ENCODE results near the gene FNIP2.
"Not testable (repeated sequence)": the region's sequence is repeated elsewhere in the genome, so short reads cannot be mapped to it uniquely, and the experiment has no call there.

FNIP2 gene

DNA sequence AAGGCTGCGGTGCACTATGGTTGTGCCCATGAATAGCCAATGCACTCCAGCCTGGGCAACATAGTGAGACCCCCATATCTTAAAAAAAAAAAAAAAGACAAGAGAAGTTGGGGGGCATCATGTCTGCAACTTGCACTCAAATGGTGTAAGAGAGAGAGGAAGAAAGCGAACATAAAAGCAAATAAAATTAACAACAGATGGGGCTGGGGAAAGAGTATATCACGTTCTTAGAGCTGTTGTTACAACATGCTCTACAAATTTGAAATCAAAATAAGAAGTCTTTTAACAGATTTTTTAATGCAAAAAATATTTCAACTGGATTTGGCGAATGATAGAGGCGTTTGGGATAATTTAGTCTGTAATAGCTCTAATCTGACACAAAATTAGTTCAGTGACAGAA is 144.9 kb downstream of the FNIP2 start:
- DNase-seq (ENCODE audit: low read depth) = no peak

DNA sequence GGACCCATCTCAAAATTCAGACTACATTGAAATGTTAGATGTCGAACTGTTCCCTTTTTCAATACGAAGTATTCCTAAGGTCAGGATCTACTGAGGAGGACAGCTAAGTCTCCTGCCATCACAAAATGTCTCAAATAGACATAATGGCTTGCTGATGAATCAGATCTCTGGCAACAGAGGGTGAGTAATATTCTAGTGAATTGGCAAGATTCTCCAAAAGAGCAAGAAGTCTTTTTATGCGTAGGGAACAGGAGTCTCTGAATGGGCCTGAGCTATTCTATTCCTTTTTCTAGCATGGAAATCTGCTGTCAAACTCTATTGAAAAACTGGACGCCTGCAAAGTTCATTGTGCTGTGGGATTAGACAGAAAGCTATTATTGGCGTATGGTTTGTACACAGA is 145.4 kb downstream of the FNIP2 start:
- DNase-seq (ENCODE audit: low read depth) = no peak

DNA sequence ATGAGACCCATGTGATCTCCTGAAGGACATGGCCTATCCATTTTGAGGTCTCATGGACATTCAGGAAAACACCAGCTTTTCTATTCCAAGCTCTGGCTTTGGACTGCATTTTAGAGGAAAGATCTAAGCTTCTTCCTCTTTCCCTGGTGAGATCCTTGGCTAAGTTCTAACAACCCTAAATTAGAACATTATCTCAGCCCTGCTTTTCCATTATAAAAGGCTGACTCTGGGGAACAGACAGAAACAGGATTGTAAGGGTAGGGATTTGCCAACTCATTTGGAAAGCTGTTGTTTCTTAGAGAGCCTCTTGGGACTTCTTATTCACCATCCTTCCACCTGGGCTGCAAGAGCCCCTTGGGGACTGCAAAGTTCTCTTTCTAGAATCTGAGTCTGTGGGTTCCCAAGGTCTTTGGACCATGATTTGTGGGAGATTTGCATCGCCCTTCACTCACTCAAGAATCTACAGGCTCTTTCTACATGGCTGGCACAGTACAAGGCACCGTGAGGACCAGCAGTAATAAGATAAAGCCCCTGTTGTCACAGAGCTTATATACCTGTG is 146.9 kb downstream of the FNIP2 start:
- DNase-seq (ENCODE audit: low read depth) = no peak

DNA sequence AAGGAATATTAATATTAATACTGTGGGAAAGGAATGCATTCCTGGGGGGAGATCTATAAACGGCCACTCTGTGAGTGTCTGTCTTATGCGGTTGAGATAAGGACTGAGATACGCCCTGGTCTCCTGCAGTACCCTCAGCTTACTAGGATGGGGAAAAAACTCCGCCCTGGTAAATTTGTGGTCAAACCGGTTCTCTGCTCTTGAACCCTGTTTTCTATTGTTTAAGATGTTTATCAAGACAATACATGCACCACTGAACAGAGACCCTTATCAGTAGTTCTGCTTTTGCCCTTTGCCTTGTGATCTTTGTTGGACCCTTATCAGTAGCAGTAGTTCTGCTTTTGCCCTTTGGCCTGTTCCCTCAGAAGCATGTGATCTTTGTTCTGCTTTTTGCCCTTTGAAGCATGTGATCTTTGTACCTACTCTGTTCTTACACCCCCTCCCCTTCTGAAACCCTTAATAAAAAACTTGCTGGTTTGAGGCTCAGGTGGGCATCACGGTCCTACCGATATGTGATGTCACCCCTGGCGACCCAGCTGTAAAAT is 151.7 kb downstream of the FNIP2 start:
- not testable (repeated sequence) for DNase-seq (ENCODE audit: low read depth)

DNA sequence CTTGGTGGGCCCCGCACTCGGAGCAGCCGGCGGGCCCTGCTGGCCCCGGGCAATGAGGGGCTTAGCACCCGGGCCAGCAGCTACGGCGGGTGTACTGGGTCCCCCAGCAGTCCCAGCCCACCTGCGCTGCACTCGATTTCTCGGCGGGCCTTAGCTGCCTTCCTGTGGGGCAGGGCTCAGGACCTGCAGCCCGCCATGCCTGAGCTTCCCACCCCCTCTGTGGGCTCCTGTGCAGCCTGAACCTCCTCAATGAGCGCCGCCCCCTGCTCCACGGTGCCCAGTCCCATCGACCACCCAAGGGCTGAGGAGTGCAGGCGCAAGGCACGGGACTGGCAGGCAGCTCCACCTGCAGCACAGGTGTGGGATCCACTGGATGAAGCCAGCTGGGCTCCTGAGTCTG is 158.9 kb downstream of the FNIP2 start:
- not testable (repeated sequence) for DNase-seq (ENCODE audit: low read depth)

DNA sequence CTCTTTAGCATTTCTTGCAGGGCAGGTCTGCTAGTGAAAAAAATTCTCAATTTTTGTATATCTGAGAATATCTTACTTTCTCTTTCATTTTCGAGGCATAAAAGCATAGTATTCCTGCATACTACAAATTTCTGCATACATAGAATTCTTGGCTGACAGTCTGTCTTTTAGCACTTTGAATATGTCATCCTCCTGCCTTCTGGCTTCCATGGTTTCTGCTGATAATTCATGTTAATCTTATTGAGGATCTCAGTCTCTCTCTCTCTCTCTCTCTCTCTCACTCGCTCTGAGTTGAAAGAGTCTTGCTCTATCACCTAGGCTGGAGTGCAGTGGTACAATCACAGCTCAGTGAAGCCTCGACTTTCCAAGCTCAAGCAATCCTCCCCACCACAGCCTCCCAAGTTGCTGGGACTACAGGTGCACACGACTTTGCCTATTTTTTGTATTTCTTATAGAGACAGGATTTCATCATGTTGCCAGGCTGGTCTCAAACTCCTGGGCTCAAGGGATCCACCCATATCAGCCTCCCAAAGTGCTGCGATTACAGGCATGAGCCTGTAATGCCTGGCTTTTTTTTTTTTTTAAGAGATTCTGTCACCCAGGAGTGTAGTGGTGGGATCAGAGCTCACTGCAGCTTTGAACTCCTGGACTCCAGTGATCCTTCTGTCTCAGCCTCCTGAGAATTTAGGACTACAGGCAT is 161.3 kb downstream of the FNIP2 start:
- DNase-seq (ENCODE audit: low read depth) = no peak

DNA sequence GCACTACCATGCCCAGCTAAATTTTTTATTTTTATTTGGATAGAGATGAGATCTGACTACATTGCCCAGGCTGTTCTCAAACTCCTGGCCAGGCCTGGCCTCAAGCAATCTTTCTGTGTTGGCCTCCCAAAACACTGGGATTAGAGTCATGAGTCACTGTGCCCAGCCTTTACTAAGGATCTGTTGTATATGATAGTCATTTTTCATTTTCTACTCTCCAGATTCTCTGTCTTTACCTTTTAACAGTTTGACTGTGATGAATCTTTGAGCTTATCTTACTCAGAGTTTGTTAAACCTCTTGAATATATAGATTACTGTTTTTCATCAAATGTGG is 161.8 kb downstream of the FNIP2 start:
- no peak for DNase-seq (ENCODE audit: low read depth)

DNA sequence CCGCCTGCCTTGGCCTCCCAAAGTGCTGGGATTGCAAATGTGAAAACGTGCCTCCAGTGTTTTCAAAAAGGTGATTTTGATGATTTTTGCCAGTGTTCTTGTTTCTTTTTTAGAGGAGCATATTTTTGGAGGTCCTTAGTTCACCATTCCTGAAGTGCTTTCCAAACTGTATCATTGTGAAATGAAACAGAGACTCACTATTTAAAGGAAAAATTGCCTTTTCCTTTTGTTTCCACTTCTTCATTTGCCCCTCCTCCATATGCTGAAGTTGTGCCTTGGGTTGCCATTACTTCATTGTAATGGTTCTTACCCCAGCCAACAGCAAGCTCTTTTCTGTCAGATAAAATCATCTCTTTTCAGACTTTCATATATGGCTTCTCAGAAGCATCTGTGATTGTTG is 164.4 kb downstream of the FNIP2 start:
- DNase-seq (ENCODE audit: low read depth) = no peak

DNA sequence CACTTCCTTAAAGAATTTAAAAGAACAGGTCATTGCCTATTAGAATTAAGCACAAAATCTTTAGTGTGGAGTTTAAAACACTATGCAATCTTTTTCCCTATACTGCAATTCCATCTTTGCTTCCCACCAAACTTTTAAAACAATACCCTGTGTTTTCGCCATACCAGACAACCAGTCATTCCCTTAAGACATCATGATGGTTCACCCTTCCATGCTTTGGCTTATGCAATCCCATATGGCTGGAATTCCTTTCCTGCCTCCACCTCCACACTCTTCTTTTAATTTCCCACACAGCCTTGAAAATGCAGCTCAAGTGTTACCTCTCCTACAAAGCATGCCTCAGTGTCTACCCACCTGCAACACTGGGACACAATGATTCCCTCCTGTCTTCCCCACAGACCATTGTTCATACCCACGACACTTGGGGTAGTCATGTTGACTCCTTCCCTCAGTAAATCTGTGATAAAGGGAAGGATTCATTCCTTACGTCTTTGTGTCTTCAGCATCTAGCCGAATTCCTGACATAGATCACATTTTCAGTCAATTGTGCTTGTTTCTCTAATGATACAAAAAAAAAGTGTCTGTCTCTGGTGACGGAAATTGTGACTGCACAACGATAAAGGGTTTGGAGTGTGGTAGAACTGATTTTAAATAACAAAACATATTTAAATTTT is 166.3 kb downstream of the FNIP2 start:
- DNase-seq (ENCODE audit: low read depth) = no peak

DNA sequence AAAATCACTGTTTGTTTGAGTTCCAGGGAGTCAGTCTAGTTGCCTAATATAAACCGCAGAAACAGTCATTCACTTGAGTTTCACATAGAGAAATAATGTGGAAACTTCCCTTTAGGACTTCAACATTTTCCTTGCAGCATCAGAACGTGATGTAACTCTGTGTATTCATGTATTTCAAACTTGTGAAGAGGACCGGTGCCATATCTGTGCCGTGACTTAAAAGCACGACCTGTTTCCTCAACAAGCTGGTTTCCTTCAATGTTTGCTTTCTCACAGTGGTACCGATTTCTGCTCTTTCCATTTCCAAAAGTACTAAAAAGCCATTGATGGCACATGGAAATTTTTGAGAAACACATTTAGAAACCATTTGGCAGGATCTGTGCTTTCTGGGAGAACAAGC is 167.4 kb downstream of the FNIP2 start:
- no peak for DNase-seq (ENCODE audit: low read depth)

DNA sequence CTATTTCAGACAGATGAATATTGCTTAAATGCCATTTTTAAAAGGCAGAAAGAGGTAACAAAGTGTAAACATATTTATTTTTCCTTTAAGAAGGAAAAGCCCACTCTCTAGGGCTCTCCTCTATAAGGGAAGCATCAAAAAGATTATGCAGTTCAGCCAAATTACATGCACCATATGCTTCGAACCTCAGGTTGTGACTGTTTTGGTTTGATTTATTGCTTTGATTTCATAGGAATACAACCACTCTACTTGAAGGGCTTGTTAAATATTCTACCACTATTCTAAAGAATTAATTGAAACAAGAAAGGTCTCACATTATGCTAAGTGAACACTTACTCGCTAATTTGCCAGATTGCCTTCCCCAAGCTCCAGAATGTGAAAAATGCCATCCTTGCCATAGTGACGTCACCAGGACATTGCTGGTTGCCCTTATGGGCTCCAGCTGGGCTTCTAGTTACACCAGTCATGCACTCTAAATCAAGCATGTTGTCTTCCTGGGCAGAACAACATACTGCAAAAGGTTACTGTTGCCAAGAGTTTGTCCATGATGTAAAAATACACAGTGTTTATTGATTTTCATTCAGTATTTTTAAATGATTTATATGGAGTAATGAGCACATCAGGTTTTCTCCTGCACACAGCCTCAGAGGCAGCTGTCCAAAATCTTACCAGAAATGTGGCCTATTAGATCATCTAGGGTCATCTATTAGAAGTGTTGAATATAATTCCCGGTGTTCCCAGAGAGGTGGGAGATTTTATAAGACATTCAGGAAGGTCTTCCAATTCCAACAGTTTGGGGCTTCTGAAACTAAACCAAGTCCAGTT is 169.6 kb downstream of the FNIP2 start:
- no peak for DNase-seq (ENCODE audit: low read depth)

DNA sequence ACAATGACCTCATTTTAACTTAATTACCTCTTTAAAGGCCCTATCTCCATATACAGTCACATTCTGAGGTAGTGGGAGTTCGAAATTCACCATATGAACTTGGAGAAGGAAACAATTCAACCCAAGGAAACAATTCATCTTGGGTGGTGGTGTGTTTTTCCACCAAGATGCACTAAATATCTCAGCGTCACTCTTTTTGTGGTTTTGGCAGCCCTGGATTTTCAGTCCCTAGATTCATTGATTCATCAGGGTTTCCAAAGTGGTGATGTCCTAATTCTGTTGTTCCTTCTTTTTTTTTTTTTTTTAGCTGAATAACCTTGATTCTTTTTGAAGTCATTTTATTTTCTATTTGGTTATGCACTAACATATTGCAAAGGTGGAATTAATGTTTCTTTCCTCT is 171.4 kb downstream of the FNIP2 start:
- no peak for DNase-seq (ENCODE audit: low read depth)

DNA sequence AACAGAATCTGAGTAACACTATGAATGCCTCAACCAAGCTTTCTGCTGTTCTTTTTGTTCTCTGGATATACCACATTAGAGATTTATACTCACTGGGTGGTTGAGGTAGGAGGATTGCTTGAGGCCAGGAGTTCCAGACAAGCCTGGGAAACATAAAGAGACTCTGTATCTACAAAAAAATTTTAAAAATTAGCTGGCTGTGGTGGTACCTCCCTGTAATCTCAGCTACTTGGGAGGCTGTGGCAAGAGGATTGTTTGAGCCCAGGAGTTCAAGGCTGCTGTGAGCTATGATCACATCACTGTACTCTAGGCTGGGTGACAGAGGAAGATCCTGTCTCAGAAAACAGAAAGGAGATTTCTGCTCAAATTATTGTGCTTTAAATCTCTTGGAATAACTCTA is 172.5 kb downstream of the FNIP2 start:
- no peak for DNase-seq (ENCODE audit: low read depth)

DNA sequence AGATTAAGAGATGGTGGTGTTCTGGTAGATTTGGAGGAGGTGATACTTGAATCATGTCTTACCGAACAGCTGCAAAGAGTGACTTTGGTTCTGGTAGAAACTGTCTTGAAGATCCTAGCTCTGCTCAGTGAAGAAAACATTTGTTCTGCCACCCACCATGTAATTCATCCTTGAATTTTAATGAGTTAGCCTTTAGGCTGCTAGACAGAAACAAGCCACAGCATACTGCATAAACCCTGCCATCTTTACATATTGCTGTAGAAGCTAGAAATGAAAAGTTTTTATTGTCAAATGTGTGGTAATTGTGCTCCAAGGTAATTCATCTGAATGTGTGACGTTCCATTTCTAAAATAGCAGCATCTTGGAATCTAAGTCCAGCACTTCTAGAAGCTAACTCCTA is 173.1 kb downstream of the FNIP2 start:
- no peak for DNase-seq (ENCODE audit: low read depth)

DNA sequence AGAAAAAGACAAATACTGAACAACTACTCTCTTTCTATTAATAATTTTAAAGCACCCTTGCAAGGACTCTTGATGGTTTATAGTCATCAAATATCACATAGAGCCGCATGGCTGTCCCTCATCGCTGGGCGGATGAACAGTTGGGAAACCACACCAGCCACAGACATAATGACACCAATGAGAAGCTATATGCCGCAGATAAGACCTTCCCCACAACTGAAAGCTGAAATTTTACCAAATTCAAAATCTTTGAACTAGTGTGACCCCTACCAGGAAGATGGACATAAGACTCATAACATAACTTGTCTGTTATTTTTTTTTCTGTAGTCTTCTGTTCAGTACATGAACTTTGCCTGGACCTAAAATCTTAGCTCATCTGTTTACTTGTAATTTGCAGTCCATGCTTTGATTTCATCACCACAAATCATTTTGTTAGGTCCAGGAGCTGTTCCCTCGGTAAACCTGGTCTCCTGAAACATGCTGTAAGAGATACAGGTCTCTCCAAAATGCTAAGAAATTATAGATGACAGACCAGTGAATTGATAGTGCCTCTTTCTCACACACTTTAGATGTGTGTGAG is 176.8 kb downstream of the FNIP2 start:
- DNase-seq (ENCODE audit: low read depth) = no peak

DNA sequence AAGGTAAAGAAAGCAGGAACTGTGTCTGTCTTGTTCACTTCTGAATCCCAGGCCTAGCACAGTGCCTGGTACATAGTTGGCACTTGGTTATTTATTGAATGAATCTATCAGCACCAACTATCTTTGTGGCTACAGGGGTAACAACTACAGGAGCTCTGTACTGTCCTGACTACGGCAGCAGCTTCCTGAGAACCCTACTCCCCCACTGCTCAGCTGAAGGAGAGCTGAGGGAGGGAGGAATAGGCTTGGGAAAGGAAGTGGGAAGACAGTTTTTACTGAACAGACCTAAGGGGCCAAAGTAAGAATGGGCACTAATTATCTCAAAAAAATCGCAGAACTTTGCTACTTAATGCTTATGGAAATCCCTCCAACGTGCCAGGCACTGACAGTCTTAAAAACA is 178.0 kb downstream of the FNIP2 start:
- no peak for DNase-seq (ENCODE audit: low read depth)

DNA sequence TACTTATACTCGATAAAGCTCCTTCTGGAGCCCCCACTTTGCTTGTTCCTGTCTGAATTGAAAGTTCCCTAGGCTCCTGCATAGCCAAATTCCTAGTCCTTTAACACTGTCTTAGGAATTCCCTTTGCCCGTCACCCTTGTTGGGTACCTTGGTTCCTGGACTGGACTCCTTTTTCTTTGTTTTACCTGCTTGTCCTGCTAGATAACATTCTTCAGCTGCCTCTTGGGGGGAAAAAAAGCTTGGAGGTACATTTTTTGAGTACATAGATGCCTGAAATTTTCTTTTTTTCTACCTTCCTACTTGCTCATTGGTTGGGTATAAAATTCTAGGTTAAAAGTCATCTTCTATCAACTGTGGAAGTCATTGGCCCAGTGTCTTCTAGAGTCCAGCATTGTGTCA is 179.2 kb downstream of the FNIP2 start:
- no peak for DNase-seq (ENCODE audit: low read depth)

DNA sequence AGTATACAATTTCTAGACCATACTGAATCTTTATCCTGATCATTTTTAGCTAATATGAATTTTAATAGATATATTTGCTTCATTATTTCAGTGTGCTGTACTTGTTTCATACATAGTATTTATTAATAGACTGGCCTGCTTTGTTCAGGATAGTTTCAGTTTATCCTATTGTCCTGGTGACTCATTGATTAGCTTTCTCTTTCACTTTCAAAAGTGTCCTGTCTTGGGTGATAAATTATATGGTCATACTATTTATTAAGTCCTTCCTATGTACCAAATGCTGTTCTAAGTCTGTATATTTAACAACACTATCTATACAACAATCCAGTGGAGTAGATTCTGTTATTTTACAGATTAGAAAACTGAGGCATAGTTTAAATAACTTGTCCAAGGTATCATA is 180.3 kb downstream of the FNIP2 start:
- DNase-seq (ENCODE audit: low read depth) = no peak

DNA sequence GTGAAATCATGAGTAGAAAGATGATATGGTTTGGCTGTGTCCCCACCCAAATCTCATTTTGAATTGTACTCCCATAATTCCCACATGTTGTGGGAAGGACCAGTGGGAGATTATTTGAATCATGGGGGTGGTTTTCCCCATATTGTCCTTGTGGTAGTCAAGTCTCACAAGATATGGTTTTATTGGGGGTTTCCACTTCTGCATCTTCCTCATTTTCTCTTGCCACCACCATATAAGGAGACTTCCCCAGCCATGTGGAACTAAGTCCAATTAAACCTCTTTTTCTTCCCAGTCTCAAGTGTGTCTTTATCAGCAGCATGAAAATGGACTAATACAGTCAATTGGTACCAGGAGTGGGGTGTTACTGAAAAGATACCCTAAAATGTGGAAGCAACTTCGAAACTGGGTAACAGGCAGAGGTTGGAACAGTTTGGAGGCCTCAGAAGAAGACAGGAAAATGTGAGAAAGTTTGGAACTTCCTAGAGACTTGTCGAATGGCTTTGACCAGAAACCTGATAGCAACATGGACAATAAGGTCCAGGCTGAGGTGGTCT is 183.5 kb downstream of the FNIP2 start:
- not testable (repeated sequence) for DNase-seq (ENCODE audit: low read depth)

DNA sequence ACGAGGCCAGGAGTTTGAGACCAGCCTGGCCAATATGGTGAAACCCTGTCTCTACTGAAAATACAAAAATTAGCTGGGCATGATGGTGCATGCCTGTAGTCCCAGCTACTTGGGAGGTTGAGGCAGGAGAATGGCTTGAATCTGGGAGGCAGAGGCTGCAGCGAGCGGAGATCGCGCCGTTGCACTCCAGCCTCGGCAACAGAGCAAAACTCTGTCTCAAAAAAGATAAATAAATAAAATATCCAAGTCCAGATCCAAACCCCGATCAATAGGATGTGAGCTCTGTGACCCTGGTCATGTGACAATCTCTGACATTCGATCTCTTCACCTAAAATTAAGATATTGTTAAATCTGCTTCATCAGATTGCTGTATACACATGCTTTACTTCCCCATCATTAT is 187.5 kb downstream of the FNIP2 start:
- not testable (repeated sequence) for DNase-seq (ENCODE audit: low read depth)

DNA sequence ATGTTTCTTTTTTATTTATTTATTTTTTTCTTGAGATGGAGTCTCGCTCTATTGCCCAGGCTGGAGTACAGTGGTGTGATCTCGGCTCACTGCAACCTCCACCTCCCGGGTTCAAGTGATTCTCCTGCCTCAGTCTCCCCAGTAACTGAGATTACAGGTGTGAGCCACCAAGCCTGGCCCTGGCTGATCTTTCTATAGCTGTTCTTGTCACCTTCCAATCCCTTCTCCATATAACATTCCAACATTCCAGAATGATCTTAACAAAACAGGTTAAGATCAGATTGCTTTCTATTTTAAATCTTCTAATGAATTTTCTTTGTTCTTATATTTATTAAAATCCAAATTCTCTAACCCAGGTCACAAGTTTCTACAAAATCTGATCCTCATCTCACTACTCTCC is 188.1 kb downstream of the FNIP2 start:
- DNase-seq (ENCODE audit: low read depth) = not testable (repeated sequence)
